WERI-Rb-1 (cell line): ENCODE data around the gene PPP2R2C.

Source experiments
- DNase-seq: peaks from one replicate; pipeline ENCODE4 v3.0.0-alpha.2; 2020
- H3K27ac ChIP-seq: fragments of 250-450 bp; sonication (Bioruptor Pico); 2 replicates; pipeline ENCODE4 v1.5.1; 2020; ENCODE audit warnings: mild to moderate bottlenecking, moderate library complexity
- H3K27me3 ChIP-seq: fragments of 250-450 bp; sonication (Bioruptor Pico); 2 replicates; pipeline ENCODE4 v1.5.1; 2021; ENCODE audit warnings: mild to moderate bottlenecking, low read depth, moderate library complexity; ENCODE audit not compliant: insufficient read depth, severe bottlenecking
- H3K36me3 ChIP-seq: fragments of 250-450 bp; sonication (Bioruptor Pico); 2 replicates; pipeline ENCODE4 v1.5.1; 2020; ENCODE audit warnings: mild to moderate bottlenecking, moderate library complexity
- H3K4me3 ChIP-seq: 2 replicates; pipeline ENCODE4 v1.5.1; 2011; ENCODE audit warnings: low read depth, mild to moderate bottlenecking, control low read depth, low read length
- H3K9me3 ChIP-seq: fragments of 250-450 bp; sonication (Bioruptor Pico); 2 replicates; pipeline ENCODE4 v1.5.1; 2021; ENCODE audit warnings: mild to moderate bottlenecking, moderate library complexity; ENCODE audit not compliant: severe bottlenecking
- TF ChIP-seq, protein P1 (sequence below): IDR thresholded peaks from 2 replicates; pipeline ENCODE4 v1.5.1; 2011; ENCODE audit warnings: low read depth, mild to moderate bottlenecking, control low read depth, inconsistent platforms, low read length

Gene PPP2R2C

DNA sequence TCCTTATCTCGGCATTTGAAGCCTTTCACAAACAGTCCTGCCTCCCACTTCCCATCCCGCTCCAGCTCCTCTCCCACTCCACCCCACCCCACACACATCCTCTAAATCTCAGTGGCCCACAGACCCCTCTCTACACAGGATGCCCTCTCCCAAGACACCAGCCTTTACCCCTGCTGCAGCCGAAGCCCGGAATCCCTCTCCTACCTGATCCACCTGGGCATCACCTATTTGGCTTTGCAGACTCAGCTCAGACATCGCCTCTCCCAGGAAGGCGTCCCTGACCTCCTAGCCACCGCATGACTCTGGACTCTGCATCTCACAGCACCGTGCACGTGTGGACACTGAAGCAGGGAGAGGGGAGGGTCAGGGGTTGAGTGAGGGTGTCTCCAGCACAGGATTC is 11.5 kb downstream of the PPP2R2C start:
- Histone ChIP-seq H3K27ac (no peak overlapping the region), H3K4me3 (no peak overlapping the region), H3K9me3 (no peaks in the 10 kb centered on the region), H3K36me3 (no peaks in the 10 kb centered on the region), H3K27me3 (no peaks in the 10 kb centered on the region)
- DNase-seq, result no peak
- TF ChIP-seq, protein P1, sequence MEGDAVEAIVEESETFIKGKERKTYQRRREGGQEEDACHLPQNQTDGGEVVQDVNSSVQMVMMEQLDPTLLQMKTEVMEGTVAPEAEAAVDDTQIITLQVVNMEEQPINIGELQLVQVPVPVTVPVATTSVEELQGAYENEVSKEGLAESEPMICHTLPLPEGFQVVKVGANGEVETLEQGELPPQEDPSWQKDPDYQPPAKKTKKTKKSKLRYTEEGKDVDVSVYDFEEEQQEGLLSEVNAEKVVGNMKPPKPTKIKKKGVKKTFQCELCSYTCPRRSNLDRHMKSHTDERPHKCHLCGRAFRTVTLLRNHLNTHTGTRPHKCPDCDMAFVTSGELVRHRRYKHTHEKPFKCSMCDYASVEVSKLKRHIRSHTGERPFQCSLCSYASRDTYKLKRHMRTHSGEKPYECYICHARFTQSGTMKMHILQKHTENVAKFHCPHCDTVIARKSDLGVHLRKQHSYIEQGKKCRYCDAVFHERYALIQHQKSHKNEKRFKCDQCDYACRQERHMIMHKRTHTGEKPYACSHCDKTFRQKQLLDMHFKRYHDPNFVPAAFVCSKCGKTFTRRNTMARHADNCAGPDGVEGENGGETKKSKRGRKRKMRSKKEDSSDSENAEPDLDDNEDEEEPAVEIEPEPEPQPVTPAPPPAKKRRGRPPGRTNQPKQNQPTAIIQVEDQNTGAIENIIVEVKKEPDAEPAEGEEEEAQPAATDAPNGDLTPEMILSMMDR, result no peak

DNA sequence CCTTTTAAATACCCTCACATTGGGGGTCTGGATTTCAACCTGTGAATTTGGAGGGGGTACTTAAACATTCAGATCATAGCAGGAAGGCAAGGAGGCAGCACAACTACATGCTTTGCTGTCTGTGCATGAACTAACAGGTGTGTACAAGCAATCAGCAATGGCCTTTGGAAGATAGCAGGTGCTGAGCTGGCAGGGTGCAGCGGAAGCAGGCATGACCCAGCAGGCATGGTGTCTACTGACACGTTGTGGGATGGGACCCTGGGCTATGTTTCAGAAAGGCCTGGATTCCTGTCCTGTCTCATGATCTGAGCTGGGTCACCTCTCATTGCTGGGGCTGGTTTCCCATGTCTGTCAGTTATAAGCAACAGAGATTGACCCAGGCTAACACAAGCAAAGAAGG is 13.9 kb downstream of the PPP2R2C start:
- no peaks in the 10 kb centered on the region for H3K36me3 ChIP-seq
- no peak for DNase-seq
- no peaks in the 10 kb centered on the region for H3K27me3 ChIP-seq
- TF ChIP-seq, protein P1, result no peak
- H3K9me3 ChIP-seq, result no peaks in the 10 kb centered on the region
- no peak overlapping the region for H3K27ac ChIP-seq
- H3K4me3 ChIP-seq, result no peak overlapping the region

DNA sequence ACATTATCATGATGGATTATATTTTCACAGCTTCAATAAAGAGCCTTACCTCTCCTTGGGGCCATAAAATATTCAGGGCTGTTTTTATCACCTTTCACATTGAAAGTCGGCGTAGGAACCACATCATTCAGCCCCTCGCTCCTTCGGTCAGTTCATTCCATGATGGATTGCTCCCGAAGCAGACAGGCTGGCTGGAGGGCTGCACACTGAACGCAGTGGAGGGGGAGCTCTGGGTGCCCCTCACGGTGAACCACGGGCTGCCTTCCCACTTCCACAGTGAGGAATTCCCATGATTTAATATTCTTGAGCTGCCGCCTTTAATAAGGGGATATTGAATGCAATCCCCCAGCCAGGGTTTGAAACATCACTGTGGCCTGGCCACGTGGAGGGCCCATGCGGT is 16.0 kb downstream of the PPP2R2C start:
- no peak for DNase-seq
- Histone ChIP-seq H3K36me3 (no peaks in the 10 kb centered on the region), H3K4me3 (no peak overlapping the region), H3K9me3 (no peaks in the 10 kb centered on the region), H3K27me3 (no peaks in the 10 kb centered on the region), H3K27ac (no peak overlapping the region)
- TF ChIP-seq, protein P1, result no peak

DNA sequence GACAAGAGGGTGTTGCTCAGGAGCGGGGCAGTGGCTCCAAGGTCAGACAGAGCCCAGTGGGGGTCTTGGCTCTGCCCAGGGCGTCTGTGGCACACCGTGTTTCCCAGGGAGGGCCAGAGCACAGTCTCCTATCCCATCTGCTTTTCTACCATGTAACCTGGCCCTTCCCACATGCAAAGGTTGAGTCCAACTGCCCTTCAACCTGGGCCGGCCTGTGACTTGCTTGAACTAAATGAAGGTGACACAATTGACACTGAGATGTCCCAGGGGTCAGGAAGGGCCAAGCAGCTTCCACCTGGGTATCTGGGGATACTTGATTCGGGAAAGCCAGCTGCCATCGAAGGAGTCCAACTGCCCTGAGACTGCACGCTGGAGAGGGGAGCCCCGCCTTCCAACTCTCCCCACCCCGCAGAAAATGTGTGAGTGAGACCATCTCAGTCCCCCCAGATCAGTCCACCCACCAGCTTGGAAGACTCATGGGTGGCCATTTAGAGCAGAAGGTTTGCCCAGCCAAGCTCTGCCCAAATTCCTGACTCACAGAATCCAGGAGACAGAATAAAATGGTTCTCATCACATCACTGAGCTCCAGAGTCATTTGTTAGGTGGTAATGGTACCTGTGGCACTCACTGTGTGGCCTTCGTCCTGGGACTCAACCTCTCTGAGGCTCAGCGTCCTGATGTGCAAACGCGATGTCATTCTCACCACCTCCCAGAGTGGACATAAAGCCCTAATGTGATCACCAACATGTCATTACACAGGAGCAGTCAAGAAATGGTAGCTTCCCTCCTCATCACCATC is 18.1 kb downstream of the PPP2R2C start:
- no peak for DNase-seq
- Histone ChIP-seq H3K27me3 (no peaks in the 10 kb centered on the region), H3K36me3 (no peaks in the 10 kb centered on the region), H3K27ac (no peak overlapping the region), H3K4me3 (no peak overlapping the region), H3K9me3 (no peaks in the 10 kb centered on the region)
- TF ChIP-seq, protein P1, result no peak

DNA sequence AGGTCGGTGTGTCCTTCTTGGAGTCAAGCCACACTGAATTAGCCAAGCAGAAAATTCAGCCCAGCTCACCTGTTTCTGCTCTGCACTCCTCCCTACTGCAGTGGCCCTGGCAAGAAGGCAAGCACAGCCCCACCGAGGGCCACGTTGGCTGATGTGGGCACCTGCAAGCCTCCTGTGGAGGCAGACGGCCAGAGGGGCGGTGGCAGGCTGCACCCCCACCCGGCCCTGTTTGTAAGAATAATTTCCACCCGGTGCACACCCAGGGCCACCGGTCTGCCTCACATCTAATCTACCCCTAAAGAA is 18.8 kb downstream of the PPP2R2C start:
- no peaks in the 10 kb centered on the region for H3K27me3 ChIP-seq
- TF ChIP-seq, protein P1, result no peak
- no peaks in the 10 kb centered on the region for H3K36me3 ChIP-seq

More for the DNA sequence above, 18.8 kb downstream of the PPP2R2C start:
- Histone ChIP-seq H3K27ac (no peak overlapping the region), H3K9me3 (no peaks in the 10 kb centered on the region), H3K4me3 (no peak overlapping the region)
- DNase-seq, result no peak
